ENCODE measurements around the gene PICALM. TPM values are rescaled to one million over a fixed set of nuclear protein-coding genes. Genes with fewer than 3 reads are reported as not detected.

Gene PICALM
- total and polyA plus RNA-seq, 9 of the 15 experiments (the other 6 are each of a cell fraction or from before 2014, with no cell fraction given): 41.3 to 990 (median 309) TPM

- no peak for TF ChIP-seq ZBTB7A (IDR thresholded peaks at IDR 0.05; ENCODE audit: borderline replicate concordance, control insufficient read depth, low read depth, low read length)
- no peak for TF ChIP-seq ERF (CRISPR knock-in tag; IDR thresholded peaks at IDR 0.05)
- no peak for TF ChIP-seq ZNF280A (IDR thresholded peaks at IDR 0.05; ENCODE audit: low read depth, partially characterized antibody)
- no peak for TF ChIP-seq IRF9 (tag; IDR thresholded peaks at IDR 0.05)
- TF ChIP-seq OTX1 (CRISPR knock-in tag; IDR thresholded peaks at IDR 0.05): no peak
- TF ChIP-seq STAT5A (IDR thresholded peaks at IDR 0.05; ENCODE audit: borderline replicate concordance, low read length): no peak
- no peak for TF ChIP-seq MEF2D (tag; conservative IDR thresholded peaks at IDR 0.05; ENCODE audit: low read depth)
- TF ChIP-seq ZFP30 (CRISPR knock-in tag; IDR thresholded peaks at IDR 0.05; ENCODE audit: borderline replicate concordance): no peak
- no peak for TF ChIP-seq FOXJ3 (CRISPR knock-in tag; IDR thresholded peaks at IDR 0.05)
- TF ChIP-seq PML (IDR thresholded peaks at IDR 0.05; ENCODE audit: low read length): no peak; the same call in 1 of the 2 replicates
- TF ChIP-seq THRAP3 (IDR thresholded peaks at IDR 0.05; ENCODE audit: borderline replicate concordance): no peak
- no peak for TF ChIP-seq HLTF (IDR thresholded peaks at IDR 0.05)
- TF ChIP-seq EGR1 (conservative IDR thresholded peaks at IDR 0.05): no peak
- TF ChIP-seq PHF20 (IDR thresholded peaks at IDR 0.05; ENCODE audit: partially characterized antibody): no peak
- no peak for TF ChIP-seq ARID4B (CRISPR knock-in tag; IDR thresholded peaks at IDR 0.05)
- no peak for TF ChIP-seq KDM2B (CRISPR knock-in tag; IDR thresholded peaks at IDR 0.05)
- no peak for TF ChIP-seq NR2C1 (IDR thresholded peaks at IDR 0.05)
- no peak for TF ChIP-seq NR2C1 (tag; IDR thresholded peaks at IDR 0.05)
- TF ChIP-seq NUFIP1 (IDR thresholded peaks at IDR 0.05; ENCODE audit: partially characterized antibody): no peak
- no peak for TF ChIP-seq ID3 (CRISPR knock-in tag; IDR thresholded peaks at IDR 0.05)
- TF ChIP-seq ID3 (tag; IDR thresholded peaks at IDR 0.05): peak; percentile 49; the same call in 1 of the 2 replicates
- no peak for TF ChIP-seq ZNF551 (CRISPR knock-in tag; IDR thresholded peaks at IDR 0.05)
- no peak for TF ChIP-seq RFX1 (IDR thresholded peaks at IDR 0.05)
- TF ChIP-seq ZNF24 (IDR thresholded peaks at IDR 0.05): no peak
- no peak for TF ChIP-seq MCM5 (IDR thresholded peaks at IDR 0.05; ENCODE audit: low read depth)
These were observed 40.2 kb upstream of the PICALM start (continued) for GRCh38 chr11:86108890-86109638.

All from K562 (cell line).